ENCODE measurements around the gene ZNF416.

- no peak for TF ChIP-seq PATZ1 (CRISPR knock-in tag; IDR thresholded peaks at IDR 0.05; ENCODE audit: borderline replicate concordance)
- TF ChIP-seq ISL1 (CRISPR knock-in tag; IDR thresholded peaks at IDR 0.05), result no peak
- TF ChIP-seq ZC3H10 (CRISPR knock-in tag; IDR thresholded peaks at IDR 0.05), result no peak
- no peak for TF ChIP-seq ZNF70 (CRISPR knock-in tag; IDR thresholded peaks at IDR 0.05)
- no peak for TF ChIP-seq BACH2 (CRISPR knock-in tag; IDR thresholded peaks at IDR 0.05; ENCODE audit: borderline replicate concordance)
- TF ChIP-seq RARB (CRISPR knock-in tag; IDR thresholded peaks at IDR 0.05), result no peak
- TF ChIP-seq TCF4 (CRISPR knock-in tag; IDR thresholded peaks at IDR 0.05; ENCODE audit: borderline replicate concordance), result no peak
- TF ChIP-seq ARNTL (CRISPR knock-in tag; IDR thresholded peaks at IDR 0.05; ENCODE audit: borderline replicate concordance, low read depth), result no peak
- no peak for TF ChIP-seq GLIS3 (CRISPR knock-in tag; IDR thresholded peaks at IDR 0.05)
- TF ChIP-seq ESRRG (CRISPR knock-in tag; IDR thresholded peaks at IDR 0.05), result no peak
- no peak for TF ChIP-seq OSR1 (CRISPR knock-in tag; IDR thresholded peaks at IDR 0.05)
- TF ChIP-seq ZFP30 (CRISPR knock-in tag; IDR thresholded peaks at IDR 0.05), result no peak
- no peak for TF ChIP-seq TOX (CRISPR knock-in tag; IDR thresholded peaks at IDR 0.05; ENCODE audit: borderline replicate concordance)
These were observed 15.2 kb downstream of the ZNF416 start for GRCh38 chr19:57563547-57563946.

All from SK-N-SH treated with all-trans-retinoic acid at 6 μM for 48 hours (cell line).